Esophagus squamous epithelium (tissue), 5 donors: Measurements from ENCODE around the gene SRD5A2. TPM values are rescaled to one million over a fixed set of nuclear protein-coding genes. Genes with fewer than 3 reads are reported as not detected.

Experiments
- DNase-seq: peaks from one replicate; lab custom pipeline; 2025; lab: John Stamatoyannopoulos, UW
- H3K27ac ChIP-seq, 4 donors: fragments of 200-600 bp; sonication (generic); one replicate each; pipeline ENCODE4 v1.5.1; 2016 to 2019; ENCODE audit warnings: mild to moderate bottlenecking in 1 of 4
- H3K27me3 ChIP-seq, 4 donors: fragments of 200-600 bp; sonication (generic); 1 replicate in 3 of 4; 2 replicates in 1 of 4; pipeline versions ENCODE4 v1.5.1 to v1.6.0; 2017 to 2021; ENCODE audit warnings: antibody characterized with exemption in 1 of 4
- H3K36me3 ChIP-seq, 3 donors: fragments of 200-600 bp; sonication (generic); one replicate each; pipeline ENCODE4 v1.5.1; 2016 to 2019
- H3K4me1 ChIP-seq, 3 donors: fragments of 200-600 bp; sonication (generic); one replicate each; pipeline ENCODE4 v1.5.1; 2017 to 2019
- H3K4me3 ChIP-seq, 4 donors: fragments of 200-600 bp; sonication (generic); 1 replicate in 3 of 4; 2 replicates in 1 of 4; pipeline ENCODE4 v1.5.1; 2016 to 2019; ENCODE audit warnings: mild to moderate bottlenecking in 2 of 4, moderate library complexity in 1 of 4
- H3K9me3 ChIP-seq, 3 donors: fragments of 200-600 bp; sonication (generic); one replicate each; pipeline ENCODE4 v1.5.1; 2016 to 2019
- CTCF ChIP-seq, 6 experiments: fragments of 450-650 bp in 4 of 6; fragments of 200-600 bp in 2 of 6; sonication (generic) in 2 of 6; IDR thresholded peaks; one replicate each; pipeline ENCODE4 v1.5.1; 2016 to 2019; ENCODE audit warnings: antibody characterized with exemption in 6 of 6, mild to moderate bottlenecking in 4 of 6, moderate library complexity in 4 of 6
- POLR2A ChIP-seq, 4 donors: fragments of 450-650 bp; IDR thresholded peaks; one replicate each; pipeline ENCODE4 v1.6.1; 2017; ENCODE audit warnings: antibody characterized with exemption in 4 of 4, mild to moderate bottlenecking in 4 of 4, moderate library complexity in 3 of 4
- WGBS, 2 donors: methylation state at CpG; one replicate each; pipeline ENCODE4 v1.1.5; 2018; 5-methylcytosine and 5-hydroxymethylcytosine counted together
- intact Hi-C: fragments of 100-400 bp; cut with DNase I; formaldehyde crosslinking; loops from one replicate; pipeline ENCODE4 v1.15.0; 2022
- total RNA-seq, 4 donors: library from RNA; depleted of rRNA; stranded (reverse); fragments of >200 nt; gene quantifications; one replicate each; pipeline ENCODE4 v1.1.0, GENCODE V29; 2016
- donor health status: DM: yes; HTN: yes; CAD: no.

The SRD5A2 gene
- total RNA-seq, 4 donors from 2014 or later, result 0.19 TPM; not detected in 3

GRCh38 chr2:31567679-31568078 lies 13.1 kb downstream of the SRD5A2 start:
- no peak overlapping the region for H3K27ac ChIP-seq
- intact Hi-C loops, result no loop called here
- no peak for DNase-seq
- peaks cover 0 to 6% (median 0%) of the 10 kb centered on the region in 3 donors for H3K9me3 ChIP-seq
- TF ChIP-seq POLR2A (IDR thresholded peaks at IDR 0.05) (no peak), CTCF (IDR thresholded peaks at IDR 0.05) (no peak)
- WGBS, 2 donors, result 60 to 72% methylated on average over 1 to 3 of the region's 3 CpGs
- H3K36me3 ChIP-seq, result no peaks in the 10 kb centered on the region
- no peak overlapping the region for H3K4me3 ChIP-seq
- H3K27me3 ChIP-seq, result peaks cover 0 to 18% (median 0%) of the 10 kb centered on the region in 4 donors
- no peaks in the 10 kb centered on the region for H3K4me1 ChIP-seq

GRCh38 chr2:31563273-31563839 lies 17.4 kb downstream of the SRD5A2 start:
- Histone ChIP-seq H3K4me1 (no peaks in the 10 kb centered on the region), H3K27ac (no peak overlapping the region), H3K9me3 (no peaks in the 10 kb centered on the region), H3K36me3 (no peaks in the 10 kb centered on the region), H3K4me3 (no peak overlapping the region), H3K27me3 (peaks cover 0 to 11% (median 0%) of the 10 kb centered on the region in 4 donors)
- no peak for DNase-seq
- 37 to 45% methylated on average over 1 of the region's 1 CpG for WGBS, 2 donors
- intact Hi-C loops, result no loop called here
- TF ChIP-seq CTCF (IDR thresholded peaks at IDR 0.05) (no peak), POLR2A (IDR thresholded peaks at IDR 0.05) (no peak)

GRCh38 chr2:31561823-31562222 lies 18.9 kb downstream of the SRD5A2 start:
- H3K4me1 ChIP-seq, result no peaks in the 10 kb centered on the region
- H3K4me3 ChIP-seq, result no peak overlapping the region
- H3K9me3 ChIP-seq, result no peaks in the 10 kb centered on the region
- peaks cover 0 to 4% (median 0%) of the 10 kb centered on the region in 4 donors for H3K27me3 ChIP-seq
- H3K36me3 ChIP-seq, result no peaks in the 10 kb centered on the region
- WGBS, 2 donors, result 25 to 50% methylated on average over 1 of the region's 1 CpG
- intact Hi-C loops, result no loop called here
- H3K27ac ChIP-seq, result no peak overlapping the region
- TF ChIP-seq POLR2A (IDR thresholded peaks at IDR 0.05), result no peak
- no peak for TF ChIP-seq CTCF (IDR thresholded peaks at IDR 0.05)
- DNase-seq, result no peak

- TF ChIP-seq POLR2A (IDR thresholded peaks at IDR 0.05) (no peak), CTCF (IDR thresholded peaks at IDR 0.05) (no peak)
- DNase-seq, result no peak
- Histone ChIP-seq H3K27me3 (peaks cover 0 to 4% (median 0%) of the 10 kb centered on the region in 4 donors), H3K4me3 (no peak overlapping the region), H3K4me1 (no peaks in the 10 kb centered on the region), H3K9me3 (no peaks in the 10 kb centered on the region), H3K36me3 (no peaks in the 10 kb centered on the region), H3K27ac (no peak overlapping the region)
- 46 to 59% methylated on average over 7 of the region's 7 CpGs for WGBS, 2 donors
- intact Hi-C loops, result no loop called here
Observed at GRCh38 chr2:31558401-31559295, 22.1 kb downstream of the SRD5A2 start.

- no peaks in the 10 kb centered on the region for H3K36me3 ChIP-seq
- no peak overlapping the region for H3K4me3 ChIP-seq
- DNase-seq, result no peak
- no peak for TF ChIP-seq CTCF (IDR thresholded peaks at IDR 0.05)
- no peak for TF ChIP-seq POLR2A (IDR thresholded peaks at IDR 0.05)
- H3K9me3 ChIP-seq, result peaks cover 0 to 14% (median 5%) of the 10 kb centered on the region in 3 donors
- intact Hi-C loops, result no loop called here
- H3K27me3 ChIP-seq, result no peaks in the 10 kb centered on the region
- no peaks in the 10 kb centered on the region for H3K4me1 ChIP-seq
- no peak overlapping the region for H3K27ac ChIP-seq
Observed at GRCh38 chr2:31556940-31557339, 23.8 kb downstream of the SRD5A2 start.
